ENCODE data around the gene AIDA. TPM values are rescaled to one million over a fixed set of nuclear protein-coding genes. Genes with fewer than 3 reads are reported as not detected.

Gene AIDA
- total RNA-seq, 2 experiments from 2014 or later, result 9.0 to 24.1 TPM

GRCh38 chr1:222623458-222623857 is 88.8 kb downstream of the AIDA start:
- Histone ChIP-seq H3K9me3 (ENCODE audit: low read length) (no peaks in the 10 kb centered on the region), H3K79me2 (ENCODE audit: insufficient read depth, low read depth, low read length) (no peaks in the 10 kb centered on the region), H3K36me3 (ENCODE audit: insufficient read depth, low read length) (peaks cover 5% of the 10 kb centered on the region; the same call in 1 of the 2 replicates), H2AFZ (ENCODE audit: low read length) (no peak overlapping the region), H3K4me2 (ENCODE audit: low read length) (no peak overlapping the region), H3K9me2 (ENCODE audit: insufficient read depth, low read length) (no peaks in the 10 kb centered on the region), H3K4me3 (ENCODE audit: low read depth, low read length, poor library complexity, severe bottlenecking) (no peak overlapping the region), H3K4me1 (ENCODE audit: insufficient read depth, low read length, poor library complexity, severe bottlenecking) (peaks cover 7% of the 10 kb centered on the region), H3K27ac (ENCODE audit: low read depth, low read length, poor library complexity, severe bottlenecking) (no peak overlapping the region), H4K20me1 (ENCODE audit: insufficient read depth, low read length) (no peaks in the 10 kb centered on the region)
- intact Hi-C loops (cut with micrococcal nuclease; ENCODE audit: unreplicated experiment), result no loop called here
- DNase-seq (ENCODE audit: low spot score), result no peak
- ChIA-PET POLR2A (no interaction called here), CTCF (ENCODE audit: unreplicated experiment) (no interaction called here)
- no TSS peak for BruUV-seq (replicated peaks)
- TF ChIP-seq EZH2phosphoT487 (IDR thresholded peaks at IDR 0.05; ENCODE audit: borderline replicate concordance, low read depth, low read length) (no peak), CTCF (conservative IDR thresholded peaks at IDR 0.05; ENCODE audit: low read length) (no peak)

- TF ChIP-seq EZH2phosphoT487 (IDR thresholded peaks at IDR 0.05; ENCODE audit: borderline replicate concordance, low read depth, low read length) (no peak), CTCF (conservative IDR thresholded peaks at IDR 0.05; ENCODE audit: low read length) (no peak)
- no peak overlapping the region for H3K4me2 ChIP-seq (ENCODE audit: low read length)
- no peaks in the 10 kb centered on the region for H3K79me2 ChIP-seq (ENCODE audit: insufficient read depth, low read depth, low read length)
- intact Hi-C loops (cut with micrococcal nuclease; ENCODE audit: unreplicated experiment), result no loop called here
- CTCF ChIA-PET (ENCODE audit: unreplicated experiment), result no interaction called here
- no peaks in the 10 kb centered on the region for H3K9me2 ChIP-seq (ENCODE audit: insufficient read depth, low read length)
- H3K27ac ChIP-seq (ENCODE audit: low read depth, low read length, poor library complexity, severe bottlenecking), result no peak overlapping the region
- no peaks in the 10 kb centered on the region for H3K36me3 ChIP-seq (ENCODE audit: insufficient read depth, low read length)
- POLR2A ChIA-PET, result no interaction called here
- H2AFZ ChIP-seq (ENCODE audit: low read length), result no peak overlapping the region
- H4K20me1 ChIP-seq (ENCODE audit: insufficient read depth, low read length), result no peaks in the 10 kb centered on the region
- no peak overlapping the region for H3K4me3 ChIP-seq (ENCODE audit: low read depth, low read length, poor library complexity, severe bottlenecking)
- no peak for DNase-seq (ENCODE audit: low spot score)
- no peaks in the 10 kb centered on the region for H3K9me3 ChIP-seq (ENCODE audit: low read length)
- H3K4me1 ChIP-seq (ENCODE audit: insufficient read depth, low read length, poor library complexity, severe bottlenecking), result peaks cover 7% of the 10 kb centered on the region
- BruUV-seq (replicated peaks), result no TSS peak
Measured at GRCh38 chr1:222622765-222623164, 89.5 kb downstream of the AIDA start.

GRCh38 chr1:222620566-222620965 is 91.7 kb downstream of the AIDA start:
- Histone ChIP-seq H3K9me2 (ENCODE audit: insufficient read depth, low read length) (no peaks in the 10 kb centered on the region), H3K4me1 (ENCODE audit: insufficient read depth, low read length, poor library complexity, severe bottlenecking) (peaks cover 13% of the 10 kb centered on the region), H3K4me2 (ENCODE audit: low read length) (no peak overlapping the region), H4K20me1 (ENCODE audit: insufficient read depth, low read length) (no peaks in the 10 kb centered on the region), H3K27ac (ENCODE audit: low read depth, low read length, poor library complexity, severe bottlenecking) (no peak overlapping the region), H3K9me3 (ENCODE audit: low read length) (no peaks in the 10 kb centered on the region), H2AFZ (ENCODE audit: low read length) (no peak overlapping the region), H3K36me3 (ENCODE audit: insufficient read depth, low read length) (no peaks in the 10 kb centered on the region), H3K4me3 (ENCODE audit: low read depth, low read length, poor library complexity, severe bottlenecking) (no peak overlapping the region), H3K79me2 (ENCODE audit: insufficient read depth, low read depth, low read length) (no peaks in the 10 kb centered on the region)
- DNase-seq (ENCODE audit: low spot score), result no peak
- POLR2A ChIA-PET, result interaction anchor here (1.0 to 1.7 kb wide), 5 partner anchors 14 to 159 kb away, joined by 3 to 6 read pairs (median 4); no protein-coding TSS in a partner anchor
- intact Hi-C loops (cut with micrococcal nuclease; ENCODE audit: unreplicated experiment), result no loop called here
- CTCF ChIA-PET (ENCODE audit: unreplicated experiment), result no interaction called here
- no TSS peak for BruUV-seq (replicated peaks)
- no peak for TF ChIP-seq EZH2phosphoT487 (IDR thresholded peaks at IDR 0.05; ENCODE audit: borderline replicate concordance, low read depth, low read length)
- no peak for TF ChIP-seq CTCF (conservative IDR thresholded peaks at IDR 0.05; ENCODE audit: low read length)
